NCI-H2196 treated with DMSO at 0.1 percent for 48 hours (cell line): ENCODE data around the gene EEF1G.

Experiments used
- DNase-seq: peaks from one replicate; lab custom pipeline; 2025; ENCODE audit not compliant: unreplicated experiment; lab: John Stamatoyannopoulos, UW

Gene EEF1G

GRCh38 chr11:62542111-62542745, 31.5 kb downstream of the EEF1G start:
- DNase-seq = no peak

GRCh38 chr11:62540804-62541701, 32.6 kb downstream of the EEF1G start:
- no peak for DNase-seq

- DNase-seq = no peak
Observed at GRCh38 chr11:62539238-62539925, 34.3 kb downstream of the EEF1G start.

GRCh38 chr11:62538470-62539237, 35.0 kb downstream of the EEF1G start:
- DNase-seq = no peak

- no peak for DNase-seq
Observed at GRCh38 chr11:62536301-62536957, 37.3 kb downstream of the EEF1G start.

GRCh38 chr11:62535802-62536201, 37.9 kb downstream of the EEF1G start:
- no peak for DNase-seq

- DNase-seq = no peak
Observed at GRCh38 chr11:62534779-62535545, 38.7 kb downstream of the EEF1G start.

GRCh38 chr11:62532096-62532495, 41.6 kb downstream of the EEF1G start:
- no peak for DNase-seq

- no peak for DNase-seq
Observed at GRCh38 chr11:62516736-62517371, 56.8 kb downstream of the EEF1G start.

- no peak for DNase-seq
Observed at GRCh38 chr11:62514151-62514550, 59.5 kb downstream of the EEF1G start.

GRCh38 chr11:62513626-62514025, 60.1 kb downstream of the EEF1G start:
- DNase-seq = no peak

GRCh38 chr11:62512961-62513360, 60.7 kb downstream of the EEF1G start:
- DNase-seq = no peak
